Measurements from ENCODE around the gene IGFBP2. TPM values are rescaled to one million over a fixed set of nuclear protein-coding genes. Genes with fewer than 3 reads are reported as not detected.

Gene IGFBP2
- total RNA-seq, 1 donor from 2014 or later = 136 TPM

DNA sequence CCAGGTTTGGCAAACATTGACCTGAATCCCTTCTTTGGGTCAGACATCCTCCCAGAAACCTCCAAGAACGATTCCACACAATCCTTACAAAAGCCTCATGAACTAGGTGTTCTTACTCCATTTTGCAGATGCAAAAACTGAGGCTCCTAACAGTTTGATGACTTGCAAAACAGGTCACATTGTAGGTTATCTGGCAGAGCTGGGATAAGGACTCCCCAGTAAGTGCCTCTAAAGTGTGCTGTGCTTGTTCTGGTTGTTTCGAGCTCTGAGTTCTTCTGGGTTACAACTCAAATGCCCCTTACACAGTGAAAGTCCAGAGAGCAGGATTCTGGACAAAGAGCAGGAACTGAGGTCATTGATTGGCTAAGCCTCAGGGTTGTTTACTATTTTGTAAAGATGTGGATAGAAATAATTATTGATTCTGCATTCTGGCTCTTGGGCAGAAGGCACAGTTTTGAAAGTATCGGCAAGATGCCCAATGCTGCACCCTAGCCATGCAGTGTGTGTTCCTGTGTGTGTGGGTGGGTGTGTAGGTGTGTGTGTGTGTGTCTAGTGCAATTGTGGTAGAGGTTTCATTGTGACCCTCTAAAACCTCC is 17.0 kb upstream of the IGFBP2 start:
- intact Hi-C loops (cut with micrococcal nuclease) = no loop called here
- DNase-seq = no peak
- H3K36me3 ChIP-seq = no peaks in the 10 kb centered on the region
- H3K4me3 ChIP-seq = no peak overlapping the region
- no peak for TF ChIP-seq CTCF (IDR thresholded peaks at IDR 0.05; ENCODE audit: borderline replicate concordance)
- H3K9me3 ChIP-seq (replicated peaks) = no peaks in the 10 kb centered on the region
- no peak overlapping the region for H3K27ac ChIP-seq (replicated peaks)
- no peaks in the 10 kb centered on the region for H3K27me3 ChIP-seq (ENCODE audit: low read depth)
- peaks cover 7% of the 10 kb centered on the region for H3K4me1 ChIP-seq

GRCh38 chr2:216617159-216617815 is 15.9 kb upstream of the IGFBP2 start:
- Histone ChIP-seq H3K4me1 (peaks cover 7% of the 10 kb centered on the region), H3K36me3 (no peaks in the 10 kb centered on the region), H3K4me3 (no peak overlapping the region), H3K9me3 (replicated peaks) (no peaks in the 10 kb centered on the region), H3K27ac (replicated peaks) (no peak overlapping the region), H3K27me3 (ENCODE audit: low read depth) (no peaks in the 10 kb centered on the region)
- intact Hi-C loops (cut with micrococcal nuclease) = no loop called here
- no peak for DNase-seq
- no peak for TF ChIP-seq CTCF (IDR thresholded peaks at IDR 0.05; ENCODE audit: borderline replicate concordance)

DNA sequence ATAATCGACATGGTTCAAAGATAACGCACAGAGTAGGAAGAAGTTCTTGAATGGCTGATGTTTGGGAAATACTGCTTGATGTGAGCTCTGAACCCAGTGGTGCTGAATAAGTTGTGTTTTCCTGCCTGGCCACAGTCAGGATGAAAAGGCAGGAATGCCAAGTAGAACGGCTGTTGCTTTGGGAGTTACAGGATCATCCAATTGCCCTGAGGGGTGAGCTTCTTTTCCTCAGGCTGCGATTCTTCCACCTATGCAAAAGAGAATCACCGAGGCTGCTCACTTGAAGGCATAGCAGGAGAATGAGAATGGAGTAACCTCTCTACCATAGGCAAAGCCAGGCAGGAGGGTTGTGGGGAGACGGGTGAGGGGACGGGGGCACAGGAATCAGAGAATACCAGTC is 14.4 kb upstream of the IGFBP2 start:
- Histone ChIP-seq H3K27me3 (ENCODE audit: low read depth) (no peaks in the 10 kb centered on the region), H3K4me1 (peaks cover 7% of the 10 kb centered on the region), H3K4me3 (no peak overlapping the region), H3K9me3 (replicated peaks) (no peaks in the 10 kb centered on the region), H3K27ac (replicated peaks) (no peak overlapping the region), H3K36me3 (no peaks in the 10 kb centered on the region)
- intact Hi-C loops (cut with micrococcal nuclease) = no loop called here
- TF ChIP-seq CTCF (IDR thresholded peaks at IDR 0.05; ENCODE audit: borderline replicate concordance) = no peak
- no peak for DNase-seq

DNA sequence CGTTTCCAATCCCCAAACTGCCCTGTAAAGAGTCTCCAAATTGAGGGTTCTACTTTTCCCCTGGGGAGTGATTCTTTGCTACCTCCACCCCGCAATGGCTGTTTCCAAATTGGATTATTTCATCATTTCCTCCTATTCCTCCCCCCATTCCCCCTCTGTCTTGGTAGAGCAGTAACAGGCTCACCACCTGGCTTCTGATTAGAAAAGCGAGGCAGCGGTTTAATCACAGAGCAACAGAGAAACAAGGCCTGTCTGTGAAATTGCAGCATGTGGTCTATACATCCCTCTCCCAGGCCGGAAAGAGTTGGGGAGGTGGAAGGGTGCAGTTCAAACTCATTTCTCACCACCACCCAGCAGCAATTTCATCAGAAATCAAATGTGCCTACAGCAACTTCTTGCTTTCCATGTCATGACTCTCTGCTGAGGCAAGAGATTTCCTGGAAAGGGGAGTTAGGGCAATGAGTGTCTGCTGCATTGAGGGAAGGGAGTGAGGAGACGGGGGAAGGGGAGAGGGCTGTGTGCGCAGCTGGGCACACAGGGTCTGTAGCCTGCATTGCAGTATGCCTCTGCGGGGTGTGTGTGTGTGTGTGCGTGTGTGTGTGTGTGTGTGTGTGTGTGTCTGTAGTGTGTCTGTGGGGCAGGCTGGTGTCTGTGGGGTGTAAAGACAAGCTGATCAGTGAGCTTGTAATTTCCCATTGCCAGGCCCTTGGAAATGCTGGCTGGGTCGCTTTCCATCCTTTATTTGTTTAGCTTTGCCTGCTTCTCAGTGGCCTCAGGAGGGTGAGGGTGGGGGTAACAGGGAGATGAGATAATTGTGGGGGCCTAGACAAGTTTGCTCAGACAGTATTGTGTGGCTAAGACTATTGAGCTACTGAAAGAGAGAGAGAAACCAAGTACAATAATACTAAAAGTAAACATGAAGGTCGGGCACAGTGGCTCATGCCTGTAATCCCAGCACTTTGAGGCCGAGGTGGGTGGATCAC is 13.5 kb upstream of the IGFBP2 start:
- no peak for TF ChIP-seq CTCF (IDR thresholded peaks at IDR 0.05; ENCODE audit: borderline replicate concordance)
- no peaks in the 10 kb centered on the region for H3K27me3 ChIP-seq (ENCODE audit: low read depth)

DNA sequence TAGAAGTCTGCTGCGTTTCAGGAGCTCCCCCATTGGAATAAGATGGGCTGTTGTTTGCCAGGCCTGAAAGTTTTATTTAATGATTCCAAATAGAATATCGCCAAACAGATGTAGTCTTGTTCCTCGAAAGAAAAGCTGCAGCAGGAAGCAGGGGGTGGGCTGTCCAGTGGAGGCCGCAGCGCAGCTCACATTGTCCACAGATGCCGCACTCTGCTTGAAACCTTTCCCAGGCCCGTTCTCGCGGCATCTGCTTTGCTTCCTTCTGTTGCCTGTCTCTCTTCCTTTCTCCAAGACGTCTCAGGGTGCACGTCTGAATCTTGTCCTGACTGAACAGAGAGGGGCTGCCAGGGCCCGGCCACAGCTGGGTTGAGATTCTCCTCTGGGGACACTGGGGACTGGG is 12.4 kb upstream of the IGFBP2 start:
- no peak overlapping the region for H3K27ac ChIP-seq (replicated peaks)
- no peak overlapping the region for H3K4me3 ChIP-seq
- no peaks in the 10 kb centered on the region for H3K27me3 ChIP-seq (ENCODE audit: low read depth)
- intact Hi-C loops (cut with micrococcal nuclease) = no loop called here
- no peak for DNase-seq
- H3K36me3 ChIP-seq = no peaks in the 10 kb centered on the region
- peaks cover 7% of the 10 kb centered on the region for H3K4me1 ChIP-seq
- TF ChIP-seq CTCF (IDR thresholded peaks at IDR 0.05; ENCODE audit: borderline replicate concordance) = no peak
- H3K9me3 ChIP-seq (replicated peaks) = no peaks in the 10 kb centered on the region

More for the DNA sequence above, 13.5 kb upstream of the IGFBP2 start:
- Histone ChIP-seq H3K4me3 (no peak overlapping the region), H3K36me3 (no peaks in the 10 kb centered on the region), H3K4me1 (peaks cover 7% of the 10 kb centered on the region), H3K27ac (replicated peaks) (no peak overlapping the region), H3K9me3 (replicated peaks) (no peaks in the 10 kb centered on the region)
- intact Hi-C loops (cut with micrococcal nuclease) = no loop called here
- no peak for DNase-seq
